NOMO-1 treated with dmso at 0.1 percent for 144 hours (cell line): Measurements from ENCODE around the gene TRIM67.
"Not testable (repeated sequence)": the region's sequence is repeated elsewhere in the genome, so short reads cannot be mapped to it uniquely, and the experiment has no call there.

Experiments used
- DNase-seq: peaks from one replicate; lab custom pipeline; 2025; ENCODE audit not compliant: unreplicated experiment; lab: John Stamatoyannopoulos, UW

Gene TRIM67

GRCh38 chr1:231203259-231204057 lies 41.6 kb downstream of the TRIM67 start:
- no peak for DNase-seq

GRCh38 chr1:231206856-231207255 lies 45.0 kb downstream of the TRIM67 start:
- DNase-seq = no peak

GRCh38 chr1:231207437-231207836 lies 45.6 kb downstream of the TRIM67 start:
- no peak for DNase-seq

GRCh38 chr1:231208980-231209379 lies 47.1 kb downstream of the TRIM67 start:
- no peak for DNase-seq

DNA sequence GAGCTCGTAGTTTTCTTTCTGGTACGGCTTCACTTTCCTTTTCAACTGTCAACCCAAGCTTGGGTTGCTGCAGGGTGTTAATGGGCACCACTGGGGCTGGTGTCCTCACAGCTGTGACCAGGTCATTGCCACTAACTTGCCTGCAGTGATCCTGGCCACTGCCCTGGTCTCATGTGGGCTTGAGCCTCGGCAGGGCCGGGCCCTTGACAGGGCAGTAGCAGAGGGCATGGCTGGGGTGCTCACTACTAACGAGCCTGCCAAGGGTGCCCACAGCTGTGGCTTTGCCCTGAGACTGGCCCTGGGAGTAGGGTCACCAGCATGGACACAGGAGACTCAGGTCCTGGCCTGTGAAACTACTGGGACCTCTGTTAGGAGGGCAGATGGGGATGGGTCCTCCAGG lies 47.7 kb downstream of the TRIM67 start:
- no peak for DNase-seq

DNA sequence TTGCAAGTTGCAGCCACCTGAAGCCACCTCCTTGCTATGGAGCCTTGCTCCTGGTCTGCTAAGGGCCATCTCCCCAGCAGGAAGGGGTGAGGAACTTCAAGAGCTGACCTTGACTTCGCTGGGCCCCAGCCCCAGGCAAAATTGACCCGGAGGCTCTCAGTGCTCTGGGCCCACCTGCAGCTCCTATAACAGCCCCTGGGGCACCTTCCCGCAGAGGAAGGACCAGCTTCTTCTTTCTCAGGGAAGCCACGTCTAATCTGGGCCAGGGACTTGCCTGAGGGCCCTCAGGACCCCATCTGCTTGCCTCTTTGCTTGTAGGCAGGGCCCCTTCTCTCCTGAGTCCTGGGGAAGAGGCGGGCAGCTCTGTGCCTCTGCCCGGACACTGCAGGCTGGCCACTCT lies 48.3 kb downstream of the TRIM67 start:
- no peak for DNase-seq

- peak; percentile 51 for DNase-seq
These were observed 49.4 kb downstream of the TRIM67 start for GRCh38 chr1:231211005-231211857.

DNA sequence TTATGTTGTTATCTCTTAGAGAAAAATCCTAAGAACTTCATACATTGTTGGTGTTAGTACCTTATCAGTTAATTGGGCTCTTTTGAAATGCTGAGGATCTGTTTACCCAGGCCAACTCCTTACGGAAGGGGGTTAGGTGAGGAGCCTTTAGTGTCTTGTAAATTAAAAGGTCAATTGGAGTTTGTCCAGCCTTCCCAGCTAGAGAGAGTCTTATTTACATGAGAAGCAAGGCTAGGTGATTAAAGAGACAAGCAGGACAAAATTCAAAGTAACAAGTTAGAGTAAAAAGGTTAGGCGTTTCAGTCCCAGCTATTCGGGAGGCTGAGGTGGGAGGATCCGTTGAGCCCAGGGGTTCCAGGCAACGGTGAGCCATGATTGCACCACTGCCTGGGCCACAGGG lies 50.4 kb downstream of the TRIM67 start:
- DNase-seq = not testable (repeated sequence)

DNA sequence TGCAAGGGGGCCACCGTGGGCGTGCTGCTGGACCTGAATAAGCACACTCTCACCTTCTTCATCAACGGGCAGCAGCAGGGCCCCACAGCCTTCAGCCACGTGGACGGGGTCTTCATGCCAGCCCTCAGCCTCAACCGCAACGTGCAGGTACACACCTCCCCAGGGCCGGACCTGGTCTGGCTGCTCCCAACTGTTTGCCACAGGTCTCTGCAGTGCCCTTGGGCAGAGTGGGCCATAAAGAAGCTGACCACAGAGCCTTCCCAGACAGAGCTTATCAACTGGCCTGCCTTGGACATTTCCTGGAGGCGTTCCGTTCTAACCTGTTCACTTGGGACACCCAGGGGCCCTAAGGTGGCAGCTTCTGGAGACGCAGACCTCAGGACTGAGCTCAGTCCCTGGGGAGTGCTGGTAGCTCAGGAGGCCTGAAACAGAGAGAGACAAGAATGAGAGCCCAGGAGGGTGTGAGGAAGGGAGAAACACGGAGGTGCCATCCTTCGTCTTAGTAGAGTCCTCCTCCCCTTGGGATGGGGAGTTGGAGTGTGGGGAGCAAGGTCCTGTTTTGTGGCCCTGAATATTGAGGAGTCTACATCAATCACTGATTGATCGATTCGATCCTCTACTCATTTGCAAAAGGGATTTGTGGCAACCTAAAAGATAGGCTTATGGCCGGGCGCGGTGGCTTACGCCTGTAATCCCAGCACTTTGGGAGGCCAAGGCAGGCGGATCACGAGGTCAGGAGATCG lies 52.1 kb downstream of the TRIM67 start:
- no peak for DNase-seq

GRCh38 chr1:231214918-231215680 lies 53.2 kb downstream of the TRIM67 start:
- no peak for DNase-seq

DNA sequence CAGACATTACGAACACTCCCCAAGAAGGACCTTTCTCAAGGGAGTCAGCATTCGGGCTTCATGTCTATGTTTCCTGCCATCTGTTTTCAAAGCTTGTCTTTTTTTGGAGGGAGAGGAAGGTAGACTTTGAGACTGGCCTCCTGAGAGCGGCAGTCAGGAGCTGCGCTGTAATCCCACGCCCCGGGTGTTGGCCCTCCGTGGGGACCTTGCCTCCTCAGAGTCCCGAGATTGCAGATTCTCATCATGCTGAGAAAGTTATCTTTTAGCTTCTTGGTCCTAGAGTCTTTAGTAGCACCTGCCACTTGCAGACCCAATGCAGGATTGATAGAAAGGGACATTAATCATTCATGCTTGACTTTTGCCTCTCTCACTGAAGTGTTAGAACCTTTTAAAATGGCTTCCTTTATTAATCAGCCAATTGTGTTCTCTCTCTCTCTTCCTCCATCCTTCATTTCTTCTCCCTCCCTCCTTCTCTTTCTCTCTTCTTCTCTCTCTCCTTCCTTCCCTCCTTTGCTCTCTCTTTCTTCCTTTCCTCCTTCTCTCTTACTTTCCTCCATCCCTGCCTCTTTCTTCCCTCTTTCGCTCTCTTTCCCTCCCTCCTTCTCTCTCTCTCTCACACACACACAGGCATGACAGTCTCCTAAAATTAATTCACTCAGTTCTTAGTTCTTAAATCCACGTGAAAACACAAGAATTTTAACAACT lies 54.0 kb downstream of the TRIM67 start:
- no peak for DNase-seq

GRCh38 chr1:231216498-231216897 lies 54.6 kb downstream of the TRIM67 start:
- DNase-seq = no peak

DNA sequence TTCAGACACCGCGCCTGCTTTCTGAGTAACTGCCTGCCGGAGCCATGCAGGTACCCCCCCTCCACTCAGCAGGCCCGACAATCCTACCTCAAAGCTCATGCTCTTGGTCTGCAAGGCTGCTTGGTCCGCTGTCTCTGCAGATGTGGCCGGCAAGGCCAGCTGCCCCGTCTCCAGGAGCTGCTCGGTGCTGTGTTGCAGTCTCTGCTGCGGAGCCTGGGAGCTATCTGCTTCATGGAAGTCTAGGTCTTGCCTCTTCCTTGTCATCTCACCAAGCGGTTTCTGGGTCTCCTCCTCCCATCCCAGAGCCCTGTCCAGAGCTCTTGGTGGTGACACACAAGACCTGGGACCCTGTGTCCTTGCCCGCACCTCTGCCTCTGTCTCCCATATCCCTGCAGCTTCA lies 55.2 kb downstream of the TRIM67 start:
- no peak for DNase-seq

- no peak for DNase-seq
These were observed 56.2 kb downstream of the TRIM67 start for GRCh38 chr1:231218078-231218477.

DNA sequence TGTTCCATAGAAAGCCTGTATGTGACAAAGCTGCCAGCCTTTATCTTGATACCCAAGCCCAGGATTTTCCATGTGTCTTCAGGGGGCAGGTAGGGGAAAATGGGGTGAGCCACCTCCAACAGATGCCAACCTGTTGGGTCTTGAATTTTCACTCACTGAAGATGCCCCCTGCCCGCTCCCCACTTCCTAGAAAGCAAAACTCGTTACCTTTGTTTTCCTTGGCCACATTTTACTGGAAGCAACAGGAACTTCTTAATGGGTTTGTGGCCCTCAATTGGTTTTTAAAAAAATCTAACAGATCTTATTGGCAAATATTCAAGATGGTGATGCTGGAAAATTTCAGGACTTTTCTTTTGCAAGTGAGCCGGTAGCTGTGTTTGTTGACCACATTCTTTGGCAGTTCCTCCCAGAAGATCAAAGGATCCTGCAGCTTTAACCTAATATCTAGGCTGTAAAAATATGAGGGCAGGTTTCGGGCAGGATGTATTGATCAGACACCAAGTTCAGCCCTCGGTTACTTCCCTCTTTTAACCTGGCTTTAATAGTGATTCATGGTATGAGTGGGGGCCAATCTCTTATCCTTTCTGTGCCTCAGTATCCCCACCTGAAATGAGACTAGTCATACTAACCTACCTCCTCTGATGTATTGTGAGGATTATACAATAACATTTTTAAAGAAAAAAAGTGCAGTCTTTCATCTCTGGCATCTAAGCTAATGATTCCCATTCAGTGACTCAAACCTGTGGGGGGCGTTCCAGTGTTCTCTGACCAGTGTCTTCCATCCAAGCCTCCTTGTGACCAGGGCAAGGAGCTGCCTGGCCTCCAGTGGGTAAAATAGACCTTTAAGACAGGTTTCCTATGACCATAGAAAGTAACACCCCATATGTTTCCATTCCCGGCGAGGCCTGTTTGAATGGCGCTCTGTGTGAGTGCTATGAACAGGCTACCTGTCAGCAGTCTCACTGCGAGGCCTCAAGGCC lies 57.9 kb downstream of the TRIM67 start:
- DNase-seq = no peak

- no peak for DNase-seq
These were observed 58.9 kb downstream of the TRIM67 start for GRCh38 chr1:231220801-231221200.

DNA sequence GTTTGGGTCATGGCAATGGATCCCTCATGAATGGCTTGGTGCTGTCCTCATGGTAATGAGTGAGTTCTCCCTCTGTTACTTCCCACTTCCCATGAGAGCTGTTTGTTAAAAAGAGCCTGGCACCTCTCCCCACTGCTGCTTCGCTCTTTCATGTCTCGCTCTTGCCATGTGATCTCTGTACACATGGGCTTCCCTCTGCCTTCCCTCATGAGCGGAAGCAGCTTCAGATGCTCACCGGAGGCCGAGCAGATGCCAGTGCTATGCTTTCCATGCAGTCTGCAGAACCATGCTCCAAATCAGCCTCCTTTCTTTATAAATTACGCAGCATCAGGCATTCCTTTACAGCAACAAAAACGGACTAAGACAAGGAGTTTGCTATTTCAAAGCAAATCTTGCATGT lies 64.3 kb downstream of the TRIM67 start:
- no peak for DNase-seq

GRCh38 chr1:231231511-231231910 lies 69.7 kb downstream of the TRIM67 start:
- DNase-seq = no peak
